Fibroblast of lung (primary cell): Measurements from ENCODE around the gene KPNA2. TPM values are rescaled to one million over a fixed set of nuclear protein-coding genes. Genes with fewer than 3 reads are reported as not detected.

ENCODE experiments used
- DNase-seq, 2 donors: peaks; one replicate each; pipeline versions ENCODE4 v3.0.0 to v3.0.0-alpha.2; 2010; ENCODE audit warnings: low read depth in 2 of 2
- H2AFZ ChIP-seq: 2 replicates; pipeline ENCODE4 v1.5.1; 2012; ENCODE audit warnings: low read length, control low read depth, inconsistent platforms
- H3K27ac ChIP-seq: 2 replicates; pipeline ENCODE4 v1.5.1; 2011; ENCODE audit warnings: low read length, control low read depth; ENCODE audit not compliant: insufficient read depth
- H3K27me3 ChIP-seq: 2 replicates; pipeline ENCODE4 v1.5.1; 2011; ENCODE audit warnings: mild to moderate bottlenecking, low read length; ENCODE audit not compliant: control insufficient read depth, insufficient read depth
- H3K36me3 ChIP-seq: 2 replicates; pipeline ENCODE4 v1.5.1; 2011; ENCODE audit warnings: low read length; ENCODE audit not compliant: control insufficient read depth, insufficient read depth
- H3K4me1 ChIP-seq: 2 replicates; pipeline ENCODE4 v1.5.1; 2011; ENCODE audit warnings: low read length; ENCODE audit not compliant: control insufficient read depth, insufficient read depth; ENCODE audit errors: extremely low read depth
- H3K4me2 ChIP-seq: 2 replicates; pipeline ENCODE4 v1.5.1; 2011; ENCODE audit warnings: low read length, control low read depth; ENCODE audit not compliant: insufficient read depth; ENCODE audit errors: extremely low read depth
- H3K4me3 ChIP-seq, 4 experiments: fragments of 200-600 bp in 1 of 4; sonication (generic) in 1 of 4; replicated peaks in 1 of 4; 2 replicates each; pipeline ENCODE4 v1.5.1; 2011 to 2016; ENCODE audit warnings: low read length in 4 of 4, low read depth in 3 of 4, mild to moderate bottlenecking in 3 of 4, control low read depth in 2 of 4, inconsistent platforms in 1 of 4, mixed read lengths in 1 of 4; ENCODE audit not compliant: insufficient read depth in 1 of 4; ENCODE audit errors: control extremely low read depth in 1 of 4
- H3K79me2 ChIP-seq: 2 replicates; pipeline ENCODE4 v1.5.1; 2012; ENCODE audit warnings: mild to moderate bottlenecking, low read length, inconsistent platforms; ENCODE audit not compliant: control insufficient read depth, insufficient read depth
- H3K9ac ChIP-seq: 2 replicates; pipeline ENCODE4 v1.5.1; 2011; ENCODE audit warnings: mild to moderate bottlenecking, low read length, control low read depth; ENCODE audit not compliant: insufficient read depth
- H3K9me3 ChIP-seq: 2 replicates; pipeline ENCODE4 v1.5.1; 2012; ENCODE audit warnings: low read depth, low read length; ENCODE audit not compliant: control insufficient read depth, insufficient read depth
- H4K20me1 ChIP-seq: 2 replicates; pipeline ENCODE4 v1.5.1; 2011; ENCODE audit warnings: low read length; ENCODE audit not compliant: control insufficient read depth, insufficient read depth; ENCODE audit errors: extremely low read depth
- EZH2 ChIP-seq: IDR thresholded peaks from 2 replicates; pipeline ENCODE4 v1.5.1; 2012; ENCODE audit warnings: low read length, control low read depth, mild to moderate bottlenecking; ENCODE audit errors: missing control alignments
- polyA plus RNA-seq, 2 donors: library from polyadenylated mRNA; depleted of rRNA in 1 of 2; stranded (reverse) in 1 of 2; unstranded in 1 of 2; fragments of >200 nt; gene quantifications; 2 replicates each; pipeline ENCODE4 v1.2.1, GENCODE V29; 2011 to 2012; ENCODE audit warnings: missing spikeins in 1 of 2
- total RNA-seq: library from RNA; depleted of rRNA; stranded (reverse); fragments of >200 nt; gene quantifications from 2 replicates; pipeline ENCODE4 v1.2.1, GENCODE V29; 2014
- TF ChIP-seq, protein P1 (sequence below), 2 donors: IDR thresholded peaks in 1 of 2; conservative IDR thresholded peaks in 1 of 2; 1 replicate in 1 of 2; 2 replicates in 1 of 2; pipeline ENCODE4 v1.5.1; 2011 to 2012; ENCODE audit warnings: low read length in 2 of 2, control low read depth in 1 of 2, inconsistent platforms in 1 of 2, low read depth in 1 of 2, mild to moderate bottlenecking in 1 of 2

KPNA2 gene
- total and polyA plus RNA-seq, 2 donors (not counting 1 experiment from before 2014, with no cell fraction given): 44.3 to 96.1 TPM

DNA sequence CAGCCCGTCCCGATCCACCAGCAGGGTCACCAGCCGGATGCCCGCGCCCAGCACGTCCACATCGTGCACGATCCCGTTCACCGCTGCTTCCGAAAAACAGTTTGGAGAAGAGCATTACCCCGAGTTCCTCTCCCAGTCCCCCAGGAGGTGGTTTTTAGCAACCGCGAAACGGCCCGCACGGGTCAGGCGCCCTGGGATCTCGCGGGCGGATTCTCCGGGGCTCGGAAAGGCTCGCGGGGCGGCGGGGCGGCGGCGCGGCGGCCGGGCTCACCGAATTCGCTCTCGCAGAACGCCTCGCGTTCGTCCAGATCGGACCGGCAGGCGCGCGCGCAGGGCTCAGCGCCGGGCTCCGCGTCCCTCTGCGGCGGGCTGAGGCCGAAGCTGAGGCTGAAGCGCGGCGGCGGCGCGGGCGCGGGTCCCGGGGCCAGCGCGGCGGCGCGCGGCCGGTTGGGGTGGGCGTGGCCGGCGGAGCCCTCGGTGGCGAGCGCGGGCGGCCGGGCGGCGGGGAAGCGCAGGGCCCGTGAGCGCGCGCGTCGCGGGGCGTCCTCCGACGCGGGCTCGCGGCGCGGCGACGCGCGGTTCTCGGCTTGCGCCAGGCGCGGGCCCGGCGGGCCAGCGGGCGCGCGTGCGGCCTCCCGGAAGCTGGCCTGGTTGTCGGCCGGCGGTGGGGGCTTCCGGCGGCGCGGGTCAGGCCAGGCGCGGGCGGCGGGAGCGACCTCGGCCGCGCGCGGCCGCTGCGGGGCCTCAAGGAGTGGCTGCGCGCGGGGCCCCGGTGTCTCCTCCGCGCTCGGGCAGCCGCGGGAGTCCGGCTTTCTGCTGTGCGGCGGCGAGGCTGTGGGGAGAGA, 42.2 kb upstream of the KPNA2 start:
- peak overlapping the region; percentile 81 for H2AFZ ChIP-seq
- no peaks in the 10 kb centered on the region for H3K36me3 ChIP-seq
- H3K27me3 ChIP-seq: no peaks in the 10 kb centered on the region
- H3K79me2 ChIP-seq: no peaks in the 10 kb centered on the region
- peak overlapping the region; percentile 85 for H3K27ac ChIP-seq
- no peaks in the 10 kb centered on the region for H3K9me3 ChIP-seq
- peak overlapping the region; percentile 76 to 81 (median 80) for H3K4me3 ChIP-seq
- DNase-seq: peak; percentile 82 to 84
- peak overlapping the region; percentile 81 for H3K9ac ChIP-seq
- H3K4me2 ChIP-seq: peak overlapping the region; percentile 90
- no peaks in the 10 kb centered on the region for H4K20me1 ChIP-seq
- TF ChIP-seq, protein P1, sequence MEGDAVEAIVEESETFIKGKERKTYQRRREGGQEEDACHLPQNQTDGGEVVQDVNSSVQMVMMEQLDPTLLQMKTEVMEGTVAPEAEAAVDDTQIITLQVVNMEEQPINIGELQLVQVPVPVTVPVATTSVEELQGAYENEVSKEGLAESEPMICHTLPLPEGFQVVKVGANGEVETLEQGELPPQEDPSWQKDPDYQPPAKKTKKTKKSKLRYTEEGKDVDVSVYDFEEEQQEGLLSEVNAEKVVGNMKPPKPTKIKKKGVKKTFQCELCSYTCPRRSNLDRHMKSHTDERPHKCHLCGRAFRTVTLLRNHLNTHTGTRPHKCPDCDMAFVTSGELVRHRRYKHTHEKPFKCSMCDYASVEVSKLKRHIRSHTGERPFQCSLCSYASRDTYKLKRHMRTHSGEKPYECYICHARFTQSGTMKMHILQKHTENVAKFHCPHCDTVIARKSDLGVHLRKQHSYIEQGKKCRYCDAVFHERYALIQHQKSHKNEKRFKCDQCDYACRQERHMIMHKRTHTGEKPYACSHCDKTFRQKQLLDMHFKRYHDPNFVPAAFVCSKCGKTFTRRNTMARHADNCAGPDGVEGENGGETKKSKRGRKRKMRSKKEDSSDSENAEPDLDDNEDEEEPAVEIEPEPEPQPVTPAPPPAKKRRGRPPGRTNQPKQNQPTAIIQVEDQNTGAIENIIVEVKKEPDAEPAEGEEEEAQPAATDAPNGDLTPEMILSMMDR (conservative IDR thresholded peaks at IDR 0.05 in 1 of 2, IDR thresholded peaks at IDR 0.05 in 1 of 2; ENCODE audit: low read depth in 1 of 2, low read length in 2 of 2): peak; percentile 2 to 3
- TF ChIP-seq EZH2: no peak
- H3K4me1 ChIP-seq: peaks cover 9% of the 10 kb centered on the region

DNA sequence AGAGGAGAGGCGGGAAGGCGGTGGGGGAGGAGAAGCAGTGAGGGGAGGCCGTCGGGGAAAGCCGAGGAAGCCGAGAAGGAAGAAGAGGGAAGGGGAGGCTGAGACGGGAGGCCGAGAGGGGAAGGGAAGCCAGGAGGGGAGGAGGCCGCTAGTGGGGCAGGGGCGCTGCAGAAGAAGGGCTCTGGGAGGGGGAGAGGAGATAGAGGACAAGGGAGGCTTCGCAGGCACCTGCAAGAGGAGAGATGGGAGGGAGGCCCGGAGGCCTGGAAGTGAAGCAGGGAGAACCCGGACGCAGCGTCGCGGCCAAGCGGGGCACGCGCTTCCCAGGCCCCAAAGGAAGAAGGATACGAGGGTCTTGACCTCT, 41.6 kb upstream of the KPNA2 start:
- peaks cover 9% of the 10 kb centered on the region for H3K4me1 ChIP-seq

More for the DNA sequence above, 41.6 kb upstream of the KPNA2 start:
- peak overlapping the region; percentile 90 for H3K4me2 ChIP-seq
- peak in 1 of 2 donors; percentile 31 for DNase-seq
- TF ChIP-seq EZH2: no peak
- TF ChIP-seq, protein P1 (conservative IDR thresholded peaks at IDR 0.05 in 1 of 2, IDR thresholded peaks at IDR 0.05 in 1 of 2; ENCODE audit: low read depth in 1 of 2, low read length in 2 of 2): no peak
- peak overlapping the region; percentile 75 for H2AFZ ChIP-seq
- peak overlapping the region; percentile 85 for H3K27ac ChIP-seq
- H3K4me3 ChIP-seq: peak overlapping the region; percentile 64 to 76 (median 70)
- no peaks in the 10 kb centered on the region for H4K20me1 ChIP-seq
- H3K9ac ChIP-seq: peak overlapping the region; percentile 81
- H3K79me2 ChIP-seq: no peaks in the 10 kb centered on the region
- no peaks in the 10 kb centered on the region for H3K9me3 ChIP-seq
- no peaks in the 10 kb centered on the region for H3K27me3 ChIP-seq
- no peaks in the 10 kb centered on the region for H3K36me3 ChIP-seq
